Endothelial cell of umbilical vein (primary cell): Measurements from ENCODE around the gene GFOD1.

Source experiments
- EZH2 ChIP-seq: IDR thresholded peaks from 2 replicates; pipeline ENCODE4 v1.6.1; 2012; ENCODE audit warnings: borderline replicate concordance, low read depth, mild to moderate bottlenecking, moderate library complexity, low read length, inconsistent platforms; ENCODE audit not compliant: severe bottlenecking
- FOS ChIP-seq: IDR thresholded peaks from 2 replicates; pipeline ENCODE4 v1.6.1; 2011; ENCODE audit warnings: mild to moderate bottlenecking, low read length, moderate library complexity, borderline replicate concordance; ENCODE audit not compliant: insufficient read depth
- GATA2 ChIP-seq: IDR thresholded peaks from 2 replicates; pipeline ENCODE4 v1.7.0; 2011; ENCODE audit warnings: low read depth, mild to moderate bottlenecking, moderate library complexity, mixed read lengths, low read length; ENCODE audit not compliant: insufficient read length, insufficient read depth
- JUN ChIP-seq: IDR thresholded peaks from 2 replicates; pipeline ENCODE4 v1.6.1; 2011; ENCODE audit warnings: borderline replicate concordance, low read depth; ENCODE audit not compliant: insufficient read length, insufficient read depth
- MYC ChIP-seq: IDR thresholded peaks from one replicate; pipeline ENCODE4 v1.6.1; 2011; ENCODE audit warnings: mild to moderate bottlenecking, low read depth, low read length
- POLR2A ChIP-seq: IDR thresholded peaks from 2 replicates; pipeline ENCODE4 v1.6.1; 2012; ENCODE audit warnings: low read depth, mild to moderate bottlenecking, control low read depth, low read length
- POLR2AphosphoS5 ChIP-seq: IDR thresholded peaks from 2 replicates; pipeline ENCODE4 v1.6.1; 2012; ENCODE audit warnings: low read depth, mild to moderate bottlenecking, control low read depth, low read length, moderate library complexity; ENCODE audit not compliant: insufficient read depth
- TF ChIP-seq, protein P1 (sequence below): IDR thresholded peaks from 2 replicates; pipeline ENCODE4 v1.6.1; 2011; ENCODE audit not compliant: insufficient read depth, insufficient read length
- TF ChIP-seq, protein P2 (sequence below), 2 donors: IDR thresholded peaks; 1 replicate in 1 of 2; 2 replicates in 1 of 2; pipeline ENCODE4 v1.5.1; 2011; ENCODE audit warnings: low read length in 2 of 2, mild to moderate bottlenecking in 2 of 2, moderate library complexity in 2 of 2, control low read depth in 1 of 2, inconsistent platforms in 1 of 2, low read depth in 1 of 2; ENCODE audit not compliant: insufficient read depth in 1 of 2; ENCODE audit errors: extremely low read depth in 1 of 2

DNA sequence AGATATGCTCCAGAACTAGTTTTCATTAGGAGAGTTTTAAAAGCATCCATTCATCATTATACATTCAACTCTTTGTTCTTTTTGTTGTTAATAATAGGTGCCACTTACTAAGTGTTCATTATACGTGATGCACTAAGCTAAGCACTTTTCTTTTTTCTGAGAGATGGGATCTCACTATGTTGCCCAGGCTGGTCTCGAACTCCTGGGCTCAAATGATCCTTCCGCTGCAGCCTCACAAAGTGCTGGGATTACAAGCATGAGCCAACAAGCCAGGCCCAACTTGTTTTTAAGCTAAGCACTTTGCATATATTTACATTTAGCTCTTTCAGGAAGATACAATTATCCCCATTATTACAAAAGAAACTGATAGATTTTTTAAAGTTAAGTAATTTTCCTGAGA lies 5.7 kb upstream of the GFOD1 start:
- no peak for TF ChIP-seq EZH2
- TF ChIP-seq, protein P1, sequence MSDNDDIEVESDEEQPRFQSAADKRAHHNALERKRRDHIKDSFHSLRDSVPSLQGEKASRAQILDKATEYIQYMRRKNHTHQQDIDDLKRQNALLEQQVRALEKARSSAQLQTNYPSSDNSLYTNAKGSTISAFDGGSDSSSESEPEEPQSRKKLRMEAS, result no peak
- TF ChIP-seq POLR2A, result no peak
- TF ChIP-seq, protein P2, sequence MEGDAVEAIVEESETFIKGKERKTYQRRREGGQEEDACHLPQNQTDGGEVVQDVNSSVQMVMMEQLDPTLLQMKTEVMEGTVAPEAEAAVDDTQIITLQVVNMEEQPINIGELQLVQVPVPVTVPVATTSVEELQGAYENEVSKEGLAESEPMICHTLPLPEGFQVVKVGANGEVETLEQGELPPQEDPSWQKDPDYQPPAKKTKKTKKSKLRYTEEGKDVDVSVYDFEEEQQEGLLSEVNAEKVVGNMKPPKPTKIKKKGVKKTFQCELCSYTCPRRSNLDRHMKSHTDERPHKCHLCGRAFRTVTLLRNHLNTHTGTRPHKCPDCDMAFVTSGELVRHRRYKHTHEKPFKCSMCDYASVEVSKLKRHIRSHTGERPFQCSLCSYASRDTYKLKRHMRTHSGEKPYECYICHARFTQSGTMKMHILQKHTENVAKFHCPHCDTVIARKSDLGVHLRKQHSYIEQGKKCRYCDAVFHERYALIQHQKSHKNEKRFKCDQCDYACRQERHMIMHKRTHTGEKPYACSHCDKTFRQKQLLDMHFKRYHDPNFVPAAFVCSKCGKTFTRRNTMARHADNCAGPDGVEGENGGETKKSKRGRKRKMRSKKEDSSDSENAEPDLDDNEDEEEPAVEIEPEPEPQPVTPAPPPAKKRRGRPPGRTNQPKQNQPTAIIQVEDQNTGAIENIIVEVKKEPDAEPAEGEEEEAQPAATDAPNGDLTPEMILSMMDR (IDR thresholded peaks at IDR 0.05; ENCODE audit: extremely low read depth in 1 of 2, insufficient read depth in 1 of 2, low read depth in 1 of 2, low read length in 2 of 2), result no peak
- no peak for TF ChIP-seq POLR2AphosphoS5
- TF ChIP-seq MYC, result no peak
- TF ChIP-seq FOS, result no peak
- no peak for TF ChIP-seq JUN
- no peak for TF ChIP-seq GATA2
